Measurements from ENCODE around the gene RPS6KB1.

The RPS6KB1 gene

DNA sequence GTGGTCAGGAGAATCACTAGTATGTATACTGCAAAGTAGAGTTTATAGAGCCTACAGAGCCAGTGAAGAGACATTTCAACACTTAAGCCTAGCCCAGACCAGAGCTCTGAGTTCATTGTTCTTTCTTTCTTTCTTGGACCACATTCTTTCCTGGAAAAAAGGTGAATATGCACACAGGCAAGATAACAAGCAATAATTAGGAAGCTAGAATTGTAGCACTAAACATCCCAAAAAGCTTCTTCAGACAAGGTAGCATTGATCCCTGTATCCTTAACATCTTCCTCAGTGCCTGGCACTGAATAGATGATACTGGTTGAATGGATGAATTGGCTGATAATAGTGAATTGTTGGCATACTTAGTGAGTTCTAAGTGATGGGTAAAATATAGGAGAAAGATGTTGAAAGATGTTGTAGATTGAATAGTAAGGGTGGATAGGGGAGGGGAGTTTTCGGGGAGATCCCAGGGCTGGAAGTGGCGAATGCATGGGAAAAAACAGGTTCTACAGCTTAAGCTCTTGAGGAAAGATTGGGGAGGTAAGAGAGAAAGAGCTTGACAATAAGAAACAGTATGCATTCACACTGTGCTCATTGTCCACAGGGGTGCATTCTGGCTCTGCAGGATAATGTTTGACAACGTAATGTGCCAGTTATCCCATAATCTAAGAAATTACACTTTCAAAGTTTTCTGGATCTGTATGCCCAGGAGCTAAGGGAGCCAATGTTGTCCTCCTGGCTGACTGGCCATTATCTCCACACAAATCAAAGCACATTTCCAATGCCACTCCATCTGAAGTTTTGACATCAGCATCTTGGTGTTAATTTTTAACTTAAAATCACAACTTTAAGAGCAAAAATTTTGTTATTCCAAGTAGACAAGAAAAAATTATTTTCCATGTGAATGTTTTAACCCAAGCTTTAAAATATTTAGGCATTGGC, 35.8 kb upstream of the RPS6KB1 start:
- TF ChIP-seq, protein P1, sequence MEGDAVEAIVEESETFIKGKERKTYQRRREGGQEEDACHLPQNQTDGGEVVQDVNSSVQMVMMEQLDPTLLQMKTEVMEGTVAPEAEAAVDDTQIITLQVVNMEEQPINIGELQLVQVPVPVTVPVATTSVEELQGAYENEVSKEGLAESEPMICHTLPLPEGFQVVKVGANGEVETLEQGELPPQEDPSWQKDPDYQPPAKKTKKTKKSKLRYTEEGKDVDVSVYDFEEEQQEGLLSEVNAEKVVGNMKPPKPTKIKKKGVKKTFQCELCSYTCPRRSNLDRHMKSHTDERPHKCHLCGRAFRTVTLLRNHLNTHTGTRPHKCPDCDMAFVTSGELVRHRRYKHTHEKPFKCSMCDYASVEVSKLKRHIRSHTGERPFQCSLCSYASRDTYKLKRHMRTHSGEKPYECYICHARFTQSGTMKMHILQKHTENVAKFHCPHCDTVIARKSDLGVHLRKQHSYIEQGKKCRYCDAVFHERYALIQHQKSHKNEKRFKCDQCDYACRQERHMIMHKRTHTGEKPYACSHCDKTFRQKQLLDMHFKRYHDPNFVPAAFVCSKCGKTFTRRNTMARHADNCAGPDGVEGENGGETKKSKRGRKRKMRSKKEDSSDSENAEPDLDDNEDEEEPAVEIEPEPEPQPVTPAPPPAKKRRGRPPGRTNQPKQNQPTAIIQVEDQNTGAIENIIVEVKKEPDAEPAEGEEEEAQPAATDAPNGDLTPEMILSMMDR (IDR thresholded peaks at IDR 0.05; ENCODE audit: control extremely low read depth, extremely low read depth, low read depth, missing control alignments) = no peak
- ChIA-PET POLR2A (interaction anchor here (1.1 kb wide), 1 partner anchor 18 kb away, joined by 3 read pairs; no protein-coding TSS in a partner anchor), CTCF (interaction anchor here (1.0 to 2.5 kb wide), 5 partner anchors 16 to 183 kb away, joined by 3 to 12 read pairs (median 3); no protein-coding TSS in a partner anchor)
- DNase-seq (ENCODE audit: extremely low spot score) = no peak

DNA sequence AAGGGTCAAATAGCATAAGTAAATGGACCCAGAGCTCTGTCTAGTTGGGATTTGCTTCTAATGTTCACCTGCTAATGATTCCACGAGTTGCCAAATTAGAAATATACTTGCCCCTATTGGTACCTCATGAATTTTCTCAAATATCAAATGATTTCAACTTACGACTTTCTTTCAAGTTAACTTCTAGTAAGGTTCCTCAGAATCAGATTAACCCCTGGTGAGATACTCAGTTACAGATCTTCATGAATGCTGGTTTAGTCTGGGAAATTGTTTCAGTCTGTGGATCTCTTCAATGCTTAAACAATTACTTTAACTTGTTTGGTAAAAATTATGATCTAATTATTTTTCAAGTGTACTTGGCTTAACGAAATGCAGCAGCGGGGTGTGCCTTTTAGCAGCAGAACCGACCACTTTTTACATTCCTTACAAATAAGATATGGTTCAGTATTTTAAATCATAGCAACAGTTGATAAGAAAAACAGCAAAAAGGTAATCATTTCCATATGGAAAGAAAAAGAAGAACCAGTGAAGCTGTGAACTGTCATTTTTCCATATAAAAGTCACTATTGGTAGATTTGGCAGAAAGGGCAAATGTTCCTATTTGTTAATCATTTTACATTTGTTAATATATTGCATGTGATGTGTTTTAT, 34.6 kb upstream of the RPS6KB1 start:
- POLR2A ChIA-PET = no interaction called here
- no peak for DNase-seq (ENCODE audit: extremely low spot score)
- CTCF ChIA-PET = interaction anchor here (0.6 to 2.5 kb wide), 12 partner anchors 17 to 529 kb away, joined by 3 to 12 read pairs (median 4); partner anchors contain the start of genes RPS6KB1 and TUBD1
- TF ChIP-seq, protein P1 (IDR thresholded peaks at IDR 0.05; ENCODE audit: control extremely low read depth, extremely low read depth, low read depth, missing control alignments) = no peak

DNA sequence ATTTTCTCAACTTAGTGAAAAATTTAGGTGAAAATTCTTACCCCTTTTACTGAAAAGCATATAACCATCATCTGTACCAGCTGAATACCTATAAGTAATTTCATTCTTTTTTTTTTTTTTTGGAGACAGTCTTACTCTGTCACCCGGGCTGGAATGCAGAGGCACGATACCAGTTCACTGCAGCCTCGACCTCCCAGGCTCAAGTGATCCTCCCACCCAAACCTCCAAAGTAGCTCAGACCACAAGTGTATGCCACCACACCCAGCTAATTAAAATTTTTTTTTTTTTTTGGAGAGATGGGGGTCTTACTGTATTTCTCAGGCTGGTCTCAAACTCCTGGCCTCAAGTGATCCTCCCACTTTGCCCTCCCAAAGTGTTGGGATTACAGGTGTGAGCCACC, 34.0 kb upstream of the RPS6KB1 start:
- ChIA-PET POLR2A (no interaction called here), CTCF (interaction anchor here (0.6 to 2.5 kb wide), 20 partner anchors 11 to 529 kb away, joined by 3 to 12 read pairs (median 4); partner anchors contain the start of genes PTRH2, RPS6KB1, TUBD1 and VMP1)
- no peak for DNase-seq (ENCODE audit: extremely low spot score)
- TF ChIP-seq, protein P1 (IDR thresholded peaks at IDR 0.05; ENCODE audit: control extremely low read depth, extremely low read depth, low read depth, missing control alignments) = no peak

DNA sequence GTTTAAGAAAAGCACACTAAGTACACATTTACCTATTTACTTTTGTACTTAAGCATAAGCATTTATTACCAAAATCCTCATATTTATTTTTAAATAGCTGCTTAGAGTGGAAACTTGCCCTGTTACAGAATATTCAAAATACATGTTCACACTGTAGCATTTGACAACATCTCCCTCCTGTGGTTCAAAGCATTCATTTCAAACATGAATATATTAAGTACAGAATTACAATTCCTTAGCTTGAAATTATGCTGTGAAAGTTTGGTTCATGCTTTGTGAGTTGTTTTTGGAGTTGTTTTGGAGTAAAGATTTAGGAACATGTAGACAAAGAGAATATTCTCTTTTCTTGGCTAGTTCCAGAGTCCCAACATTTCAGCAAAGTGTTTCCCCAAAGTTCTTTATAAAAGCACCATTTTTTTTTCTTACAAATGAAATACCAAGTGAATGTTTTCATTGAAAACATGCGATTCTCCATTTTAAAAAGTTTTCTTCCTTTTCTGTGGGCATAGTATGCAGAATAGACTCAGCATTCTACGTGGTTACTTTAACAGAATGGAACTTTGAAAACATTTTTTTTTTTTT, 33.4 kb upstream of the RPS6KB1 start:
- TF ChIP-seq, protein P1 (IDR thresholded peaks at IDR 0.05; ENCODE audit: control extremely low read depth, extremely low read depth, low read depth, missing control alignments) = peak; percentile 51
- peak; percentile 24 for DNase-seq (ENCODE audit: extremely low spot score)
- POLR2A ChIA-PET = no interaction called here
- CTCF ChIA-PET = interaction anchor here (0.6 to 2.5 kb wide), 19 partner anchors 10 to 530 kb away, joined by 3 to 12 read pairs (median 4); partner anchors contain the start of genes PTRH2, RPS6KB1, TUBD1 and VMP1

DNA sequence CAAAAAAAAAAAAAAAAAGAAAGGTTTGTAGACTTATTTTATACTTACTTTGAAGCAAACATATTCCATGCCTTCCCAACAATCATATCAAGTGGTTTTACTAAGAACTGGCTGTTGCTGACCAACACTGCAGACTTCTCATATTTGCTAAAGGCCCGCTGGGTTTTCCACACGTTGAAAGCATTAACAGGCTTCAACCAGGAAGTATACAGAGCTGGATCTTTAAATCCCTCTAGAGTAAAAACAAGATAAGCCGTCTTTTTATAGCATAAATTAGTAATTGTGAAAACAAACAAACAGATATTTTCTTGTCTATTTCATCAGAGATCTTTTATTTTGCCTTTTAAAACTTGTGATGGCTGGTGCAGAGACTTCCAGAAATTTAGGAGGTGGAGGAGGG, 29.3 kb upstream of the RPS6KB1 start:
- CTCF ChIA-PET = interaction anchor here (0.9 to 1.2 kb wide), 2 partner anchors 10 to 12 kb away, joined by 3 to 4 read pairs; no protein-coding TSS in a partner anchor
- POLR2A ChIA-PET = no interaction called here
- TF ChIP-seq, protein P1 (IDR thresholded peaks at IDR 0.05; ENCODE audit: control extremely low read depth, extremely low read depth, low read depth, missing control alignments) = no peak
- DNase-seq (ENCODE audit: extremely low spot score) = no peak

DNA sequence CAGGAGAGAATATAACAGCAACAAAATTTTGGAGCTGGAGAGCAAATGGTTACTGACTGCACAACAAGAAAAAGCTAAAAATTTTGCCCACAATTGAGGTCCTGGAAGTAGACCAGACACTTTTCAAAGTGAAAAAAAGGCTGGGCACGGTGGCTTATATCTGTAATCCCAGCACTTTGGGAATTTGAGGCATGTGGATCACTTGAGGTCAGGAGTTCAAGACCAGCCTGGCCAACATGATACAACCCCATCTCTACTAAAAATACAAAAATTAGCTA, 23.0 kb upstream of the RPS6KB1 start:
- ChIA-PET POLR2A (no interaction called here), CTCF (interaction anchor here (0.7 to 2.2 kb wide), 5 partner anchors 10 to 167 kb away, joined by 3 to 7 read pairs (median 5); no protein-coding TSS in a partner anchor)
- no peak for DNase-seq (ENCODE audit: extremely low spot score)
- TF ChIP-seq, protein P1 (IDR thresholded peaks at IDR 0.05; ENCODE audit: control extremely low read depth, extremely low read depth, low read depth, missing control alignments) = no peak

All from GM10248 (cell line).